Ascending aorta (tissue), 2 donors: Measurements from ENCODE around the gene GRM1. TPM values are rescaled to one million over a fixed set of nuclear protein-coding genes. Genes with fewer than 3 reads are reported as not detected.

Experiments used
- DNase-seq, 2 donors: peaks; one replicate each; pipeline ENCODE4 v3.0.0-alpha.2; 2019; ENCODE audit warnings: low spot score in 2 of 2
- H3K27ac ChIP-seq, 2 donors: fragments of 200-600 bp; sonication (generic); one replicate each; pipeline ENCODE4 v1.5.1; 2016 to 2017; ENCODE audit warnings: mild to moderate bottlenecking in 1 of 2
- H3K27me3 ChIP-seq: fragments of 200-600 bp; sonication (generic); one replicate; pipeline ENCODE4 v1.5.1; 2017
- H3K36me3 ChIP-seq, 2 donors: fragments of 200-600 bp; sonication (generic); one replicate each; pipeline ENCODE4 v1.5.1; 2016
- H3K4me1 ChIP-seq, 2 donors: fragments of 200-600 bp; sonication (generic); one replicate each; pipeline ENCODE4 v1.5.1; 2016 to 2017; ENCODE audit warnings: mild to moderate bottlenecking in 1 of 2
- H3K4me3 ChIP-seq, 2 donors: fragments of 200-600 bp; sonication (generic); one replicate each; pipeline ENCODE4 v1.5.1; 2016 to 2017; ENCODE audit warnings: mild to moderate bottlenecking in 1 of 2
- H3K9me3 ChIP-seq, 2 donors: fragments of 200-600 bp; sonication (generic); one replicate each; pipeline ENCODE4 v1.5.1; 2016
- CTCF ChIP-seq, 3 experiments: fragments of 200-600 bp in 2 of 3; fragments of 450-650 bp in 1 of 3; sonication (generic) in 2 of 3; IDR thresholded peaks; one replicate each; pipeline ENCODE4 v1.5.1; 2016 to 2019; ENCODE audit warnings: antibody characterized with exemption in 3 of 3, mild to moderate bottlenecking in 1 of 3, moderate library complexity in 1 of 3
- intact Hi-C: fragments of 100-400 bp; cut with DNase I; formaldehyde crosslinking; loops from one replicate; pipeline ENCODE4 v1.15.1; 2023
- total RNA-seq: library from RNA; depleted of rRNA; stranded (reverse); fragments of >200 nt; gene quantifications from one replicate; pipeline ENCODE4 v1.1.0, GENCODE V29; 2016

Gene GRM1
- total RNA-seq, 1 donor from 2014 or later: not detected

GRCh38 chr6:146135167-146135566, 106.3 kb downstream of the GRM1 start:
- intact Hi-C loops: no loop called here
- H3K36me3 ChIP-seq: no peaks in the 10 kb centered on the region
- DNase-seq: no peak
- no peaks in the 10 kb centered on the region for H3K27me3 ChIP-seq
- no peaks in the 10 kb centered on the region for H3K9me3 ChIP-seq
- no peak for TF ChIP-seq CTCF (IDR thresholded peaks at IDR 0.05)
- H3K27ac ChIP-seq: no peak overlapping the region
- H3K4me1 ChIP-seq: no peaks in the 10 kb centered on the region
- no peak overlapping the region for H3K4me3 ChIP-seq

- intact Hi-C loops: no loop called here
These were observed 118.0 kb downstream of the GRM1 start for GRCh38 chr6:146146836-146147235.

GRCh38 chr6:146149770-146150169, 120.9 kb downstream of the GRM1 start:
- DNase-seq: no peak
- no peak for TF ChIP-seq CTCF (IDR thresholded peaks at IDR 0.05)
- Histone ChIP-seq H3K4me1 (no peaks in the 10 kb centered on the region), H3K9me3 (no peaks in the 10 kb centered on the region), H3K4me3 (no peak overlapping the region), H3K36me3 (no peaks in the 10 kb centered on the region), H3K27ac (no peak overlapping the region), H3K27me3 (no peaks in the 10 kb centered on the region)
- intact Hi-C loops: no loop called here

More at GRCh38 chr6:146146836-146147235, 118.0 kb downstream of the GRM1 start:
- H3K9me3 ChIP-seq: no peaks in the 10 kb centered on the region
- DNase-seq: no peak
- no peak for TF ChIP-seq CTCF (IDR thresholded peaks at IDR 0.05)
- no peaks in the 10 kb centered on the region for H3K27me3 ChIP-seq
- no peak overlapping the region for H3K27ac ChIP-seq
- no peaks in the 10 kb centered on the region for H3K4me1 ChIP-seq
- no peaks in the 10 kb centered on the region for H3K36me3 ChIP-seq
- no peak overlapping the region for H3K4me3 ChIP-seq

- no peak for DNase-seq
- TF ChIP-seq CTCF (IDR thresholded peaks at IDR 0.05): no peak
- Histone ChIP-seq H3K4me3 (no peak overlapping the region), H3K4me1 (no peaks in the 10 kb centered on the region), H3K36me3 (no peaks in the 10 kb centered on the region), H3K9me3 (no peaks in the 10 kb centered on the region), H3K27me3 (no peaks in the 10 kb centered on the region), H3K27ac (no peak overlapping the region)
- intact Hi-C loops: no loop called here
These were observed 124.3 kb downstream of the GRM1 start for GRCh38 chr6:146153040-146153758.

GRCh38 chr6:146154197-146154596, 125.3 kb downstream of the GRM1 start:
- Histone ChIP-seq H3K27me3 (no peaks in the 10 kb centered on the region), H3K4me1 (no peaks in the 10 kb centered on the region), H3K9me3 (no peaks in the 10 kb centered on the region), H3K4me3 (no peak overlapping the region), H3K27ac (no peak overlapping the region), H3K36me3 (no peaks in the 10 kb centered on the region)
- DNase-seq: no peak
- intact Hi-C loops: no loop called here
- no peak for TF ChIP-seq CTCF (IDR thresholded peaks at IDR 0.05)
